GM19452 (cell line): ENCODE data around the gene ELMO1.

Experiments used
- ATAC-seq: cut with Tn5 transposase; IDR thresholded peaks from one replicate; pipeline ENCODE4 v1.9.1; 2021; ENCODE audit not compliant: unreplicated experiment

ELMO1 gene

DNA sequence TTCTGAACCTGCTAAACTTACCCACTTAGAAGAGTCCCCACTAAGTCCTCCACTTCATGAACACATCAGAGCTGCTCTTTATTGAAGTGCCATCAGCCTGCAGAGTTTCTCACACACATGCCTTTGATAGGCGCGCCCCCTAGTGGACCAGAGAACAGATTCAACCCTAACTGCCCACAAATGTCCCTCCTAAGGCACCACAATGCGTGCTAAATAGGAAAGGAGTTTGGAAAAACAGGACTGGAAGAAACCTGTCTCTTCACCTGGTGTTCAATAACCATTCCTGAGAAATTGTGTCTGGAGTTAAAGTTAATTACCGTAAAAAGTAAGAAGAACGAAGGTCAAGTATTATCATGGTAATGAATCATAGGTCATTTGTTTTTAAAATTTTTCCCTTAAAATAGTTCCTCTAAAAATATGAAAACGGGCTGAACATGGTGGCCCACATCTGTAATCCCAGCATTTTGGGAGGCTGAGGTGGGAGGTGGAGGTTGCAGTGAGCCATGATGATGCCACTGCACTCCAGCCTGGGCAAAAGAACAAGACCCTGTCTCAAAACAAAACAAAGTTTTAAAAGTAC lies 249.7 kb downstream of the ELMO1 start:
- no peak for ATAC-seq

DNA sequence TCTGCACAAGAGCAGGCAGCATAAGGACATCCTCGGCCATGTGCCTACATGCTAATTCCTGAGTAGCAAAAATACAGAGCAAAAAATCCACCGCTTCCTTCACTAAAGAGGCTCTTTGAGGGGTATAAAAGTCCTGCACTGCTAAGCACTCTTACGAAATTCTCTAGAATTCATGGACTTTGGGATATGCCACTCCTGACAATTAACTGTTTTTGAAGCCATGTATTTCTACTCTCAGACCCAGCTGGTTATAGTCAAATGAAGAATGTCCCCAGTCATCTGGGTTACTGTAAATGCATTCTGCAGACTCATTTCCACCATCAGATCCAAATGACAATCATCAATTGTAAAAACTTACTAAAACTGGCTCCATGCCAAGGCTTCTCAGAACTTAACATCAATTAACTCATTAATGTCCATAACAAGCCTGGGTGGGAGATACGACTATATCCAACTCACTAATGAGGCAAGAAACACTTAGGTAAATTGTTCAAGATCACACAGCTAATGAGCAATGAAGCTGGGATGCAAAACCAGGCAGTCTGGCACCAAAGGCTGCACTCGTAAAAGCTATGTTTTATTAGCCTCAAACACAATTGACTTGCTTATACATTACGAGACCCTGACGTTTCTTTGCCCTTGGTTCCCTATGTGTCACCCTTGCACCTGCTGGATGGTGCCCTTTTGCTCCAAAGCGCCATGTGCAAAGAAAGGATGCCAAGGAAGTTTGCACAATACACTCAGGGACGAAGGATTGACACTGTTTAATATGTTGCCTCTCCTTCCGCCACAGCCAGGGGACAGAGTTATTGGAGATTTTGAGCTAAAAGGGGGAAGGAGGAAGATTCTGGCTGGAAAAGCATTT lies 250.4 kb downstream of the ELMO1 start:
- no peak for ATAC-seq

DNA sequence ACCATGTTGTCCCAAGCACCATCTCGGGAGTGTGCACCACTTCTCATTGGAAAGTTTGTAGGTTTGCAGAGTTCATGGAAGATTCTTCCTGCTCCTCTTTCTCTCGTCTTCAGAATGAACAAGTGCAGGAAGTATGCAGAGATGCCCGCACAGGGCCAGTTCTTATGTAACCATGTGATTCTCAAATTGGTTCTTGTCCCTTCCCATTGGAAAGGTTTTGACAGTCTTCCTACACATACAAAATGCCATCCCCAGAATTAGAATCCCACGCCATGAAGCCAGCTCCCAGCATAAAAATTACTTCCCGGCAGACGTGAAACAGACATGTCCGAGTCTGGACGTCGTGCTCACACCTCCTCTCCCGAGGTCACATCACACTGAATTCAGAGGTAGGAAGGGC lies 251.6 kb downstream of the ELMO1 start:
- ATAC-seq, result no peak

DNA sequence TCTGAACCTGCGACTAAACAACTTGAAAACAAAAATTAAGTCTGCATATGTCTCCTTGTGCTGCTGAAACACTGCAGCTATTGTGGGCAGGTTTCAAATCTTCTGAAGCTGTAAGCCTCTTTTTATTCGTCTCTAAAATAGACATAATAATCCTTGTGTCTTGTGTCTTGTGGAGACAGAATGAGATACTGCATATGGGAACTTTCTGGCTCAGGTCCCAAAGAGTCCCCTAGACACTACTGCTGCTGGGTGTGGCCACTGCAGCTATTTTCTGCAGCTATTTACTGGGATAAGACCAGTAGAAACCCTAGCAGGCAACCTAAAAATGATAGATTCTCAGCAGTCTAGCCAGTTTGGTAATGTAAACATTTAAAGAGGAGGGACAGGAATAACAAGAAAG lies 252.0 kb downstream of the ELMO1 start:
- no peak for ATAC-seq

DNA sequence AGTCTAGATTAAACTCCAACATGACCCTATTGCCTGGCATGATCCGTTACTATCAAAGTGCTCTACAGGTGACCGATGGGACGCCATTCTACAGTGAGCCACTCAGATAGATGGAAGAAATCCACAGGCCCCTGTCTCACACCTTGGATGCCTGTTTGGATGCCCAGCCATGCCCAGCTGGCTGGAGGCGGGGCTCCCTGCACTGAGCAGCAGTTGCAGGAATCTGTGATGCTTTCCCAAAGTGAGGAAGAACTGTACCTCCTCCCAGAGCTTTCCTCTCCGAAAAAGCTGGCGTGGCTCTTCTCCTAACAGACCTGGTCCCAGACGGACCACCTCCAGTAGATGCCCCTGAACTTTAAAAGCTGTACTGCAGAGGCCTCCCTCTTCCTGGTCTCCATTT lies 253.3 kb downstream of the ELMO1 start:
- no peak for ATAC-seq

DNA sequence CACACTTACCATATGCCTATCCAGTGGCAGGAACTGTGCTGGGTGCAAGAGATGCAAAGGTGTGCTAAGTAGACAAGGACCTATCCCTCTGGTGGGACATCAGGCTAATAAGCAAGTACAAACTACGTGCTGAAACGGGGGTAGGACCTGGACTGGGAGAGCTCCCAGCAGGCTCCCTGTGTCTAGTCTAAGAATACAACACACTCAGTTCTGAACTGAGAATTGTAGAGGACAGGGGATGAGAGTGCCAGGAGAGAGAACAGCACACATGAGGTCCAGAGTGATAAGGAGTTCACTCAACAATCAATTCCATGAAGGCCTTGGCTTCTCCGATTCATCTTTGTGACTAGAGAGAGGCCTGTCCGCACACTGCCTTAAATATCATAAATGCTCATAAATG lies 253.7 kb downstream of the ELMO1 start:
- no peak for ATAC-seq

DNA sequence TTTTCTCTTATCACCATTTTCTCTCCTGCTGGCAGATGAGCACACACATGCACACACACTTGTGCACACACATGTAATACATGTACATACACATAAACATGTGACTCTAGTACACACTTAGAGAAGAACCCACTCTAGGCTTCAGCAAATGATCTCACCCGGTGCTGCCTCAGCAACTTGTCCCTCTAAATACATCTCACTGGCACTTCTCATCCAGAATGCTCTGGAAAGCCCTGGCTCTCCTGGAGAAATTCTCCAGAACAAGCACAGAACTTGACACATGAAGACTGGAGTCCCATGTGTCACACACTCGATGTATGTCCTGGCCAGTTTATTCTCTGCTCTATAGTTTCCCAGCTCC lies 254.9 kb downstream of the ELMO1 start:
- no peak for ATAC-seq

DNA sequence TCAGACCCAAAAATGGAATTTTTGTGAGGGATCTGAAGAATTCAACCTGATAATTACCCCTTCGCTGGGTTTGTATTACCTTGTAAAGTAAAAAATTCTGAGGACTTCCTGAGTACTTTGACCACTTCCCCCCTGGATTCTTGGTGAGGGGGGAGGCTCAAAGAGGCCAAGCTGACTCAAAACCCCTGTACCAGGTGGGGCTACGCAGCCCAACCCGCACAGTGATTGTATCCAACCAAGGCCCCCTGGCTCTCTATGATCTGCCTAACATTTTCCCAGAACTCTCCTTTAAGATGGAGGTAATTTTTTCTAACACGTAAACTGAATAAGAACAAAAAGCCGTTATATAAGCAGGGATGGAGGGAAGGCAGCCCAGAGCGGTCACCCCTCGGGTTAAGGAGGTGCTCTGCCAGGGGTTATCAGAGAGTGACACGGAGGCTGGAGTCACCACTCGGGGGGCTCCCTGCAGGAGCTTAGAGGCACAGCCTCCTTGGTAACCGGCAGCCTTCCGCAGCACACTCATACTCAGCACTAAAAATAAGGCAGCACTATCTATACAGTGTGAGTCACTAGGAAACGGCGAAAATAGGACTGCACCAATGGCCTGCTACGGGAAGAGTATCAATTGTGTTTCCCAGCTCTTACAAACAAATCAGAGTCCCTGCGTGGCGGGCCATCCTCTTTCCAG lies 255.4 kb downstream of the ELMO1 start:
- no peak for ATAC-seq

DNA sequence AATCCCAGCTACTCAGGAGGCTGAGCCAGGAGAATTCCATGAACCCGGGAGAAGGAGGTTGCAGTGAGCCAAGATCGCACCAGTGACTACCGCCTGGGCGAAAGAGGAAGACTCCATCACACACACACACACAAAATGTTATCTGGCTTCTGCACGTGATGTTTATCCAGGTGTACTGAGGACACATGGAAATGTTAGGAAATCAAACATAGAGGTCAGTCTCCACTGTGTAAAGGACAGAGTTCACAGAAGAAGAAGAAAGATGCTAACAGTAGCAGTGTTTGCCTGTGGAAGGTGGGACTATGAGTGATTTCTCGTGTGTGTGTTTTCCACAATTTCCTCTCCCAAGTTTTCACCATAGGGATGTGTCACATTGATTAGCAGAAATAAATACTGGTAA lies 256.9 kb downstream of the ELMO1 start:
- ATAC-seq, result no peak

DNA sequence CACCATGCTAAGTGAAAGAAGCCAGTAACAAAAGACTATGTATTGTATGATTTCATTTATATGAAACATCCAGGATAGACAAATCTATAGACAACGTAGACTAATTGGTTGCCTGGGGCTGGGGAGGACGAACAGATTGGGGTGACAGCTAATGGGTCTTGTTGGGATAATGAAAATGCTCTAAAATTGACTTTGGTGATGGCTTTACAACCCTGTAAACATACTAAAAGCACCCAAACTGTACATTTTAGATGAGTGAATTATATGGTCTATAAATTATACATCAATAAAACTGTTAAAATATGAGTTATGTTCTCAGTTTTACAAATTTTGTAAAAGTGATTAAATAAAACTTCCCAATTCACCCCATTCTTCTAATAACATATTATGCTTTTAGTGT lies 261.5 kb downstream of the ELMO1 start:
- no peak for ATAC-seq

DNA sequence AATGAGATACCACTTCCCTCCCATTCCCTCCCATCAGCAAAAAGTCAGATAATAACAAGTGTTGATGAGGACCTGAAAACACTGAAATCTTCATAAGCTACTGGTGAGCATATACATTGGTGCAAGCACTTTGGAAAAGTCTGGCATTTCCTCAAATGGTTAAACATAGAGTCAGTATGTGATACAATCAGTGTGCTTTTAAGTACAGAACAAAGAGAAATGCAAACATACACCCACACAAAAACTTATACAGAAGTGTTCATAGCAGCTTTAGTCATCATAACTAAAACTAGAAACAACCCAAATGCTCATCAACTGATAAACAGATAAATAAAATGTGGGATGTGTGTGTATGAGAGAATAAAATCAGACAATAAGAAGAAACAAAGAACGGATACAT lies 261.9 kb downstream of the ELMO1 start:
- no peak for ATAC-seq

DNA sequence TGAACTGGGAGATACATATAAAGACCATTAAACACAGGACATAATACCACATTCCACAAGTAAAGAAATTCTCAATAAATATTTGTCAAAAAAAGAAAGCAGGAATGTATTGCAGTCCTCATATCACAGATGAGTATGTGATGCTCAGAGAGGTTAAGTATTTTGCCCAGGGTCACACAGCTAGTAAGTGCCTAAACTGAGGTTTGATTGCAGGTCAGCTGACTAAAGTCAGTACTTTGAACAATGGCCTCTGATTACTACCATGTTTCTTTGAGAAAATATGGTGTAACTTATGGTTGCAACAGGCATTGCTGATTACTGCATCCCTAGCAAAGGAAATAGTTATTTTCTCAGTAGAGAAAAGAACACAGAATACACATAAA lies 267.1 kb downstream of the ELMO1 start:
- no peak for ATAC-seq

DNA sequence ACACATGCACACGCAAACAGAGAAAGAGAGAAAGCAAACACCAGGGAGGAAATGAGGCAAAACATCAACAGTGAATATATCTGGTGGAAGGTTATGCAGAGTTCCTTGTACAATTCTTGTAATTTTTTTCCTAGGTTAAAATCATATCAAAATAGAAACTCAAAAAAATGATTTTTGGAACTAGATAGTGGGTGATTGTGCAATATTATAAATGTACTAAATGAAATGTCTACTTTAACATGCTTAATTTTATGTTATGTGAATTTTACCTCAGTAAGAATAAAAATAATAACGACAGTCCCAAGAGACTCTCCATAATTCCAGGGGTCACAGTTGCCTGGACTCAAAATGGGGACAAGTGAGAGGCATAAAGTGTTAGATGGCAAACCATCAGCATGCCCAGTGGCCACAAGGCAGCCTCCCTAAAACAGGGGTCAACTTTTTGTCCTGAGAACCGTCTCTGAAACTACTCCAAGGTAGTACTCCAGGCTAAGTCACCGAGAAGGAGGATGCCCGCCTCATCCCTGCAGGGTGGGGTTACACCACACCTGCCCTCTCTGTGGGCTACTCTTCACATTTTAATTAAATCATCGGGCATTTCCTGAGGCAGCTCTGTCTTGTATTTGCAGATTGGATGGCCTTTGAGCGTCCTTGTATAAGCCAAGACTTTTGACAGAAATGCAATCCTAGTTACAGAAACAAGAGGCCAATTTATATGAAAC lies 267.7 kb downstream of the ELMO1 start:
- ATAC-seq, result no peak

DNA sequence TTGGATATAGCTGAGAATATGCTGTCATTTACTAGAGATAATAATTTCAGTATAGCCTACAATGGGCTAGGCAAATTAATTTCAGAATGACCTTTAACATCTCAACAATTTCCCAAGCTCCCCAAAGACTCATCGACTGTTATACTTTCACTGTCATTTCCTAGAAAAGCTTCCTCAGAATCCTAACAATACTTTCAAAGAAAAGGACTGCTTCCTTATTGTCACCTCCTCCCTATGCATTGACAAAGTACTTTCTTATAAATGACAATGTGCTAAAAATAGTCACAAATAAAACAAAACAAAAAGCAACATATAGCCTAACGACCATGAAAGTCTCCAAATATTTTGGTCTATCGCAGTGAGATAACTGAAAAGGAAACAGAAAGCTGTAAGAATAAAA lies 272.6 kb downstream of the ELMO1 start:
- ATAC-seq, result no peak

DNA sequence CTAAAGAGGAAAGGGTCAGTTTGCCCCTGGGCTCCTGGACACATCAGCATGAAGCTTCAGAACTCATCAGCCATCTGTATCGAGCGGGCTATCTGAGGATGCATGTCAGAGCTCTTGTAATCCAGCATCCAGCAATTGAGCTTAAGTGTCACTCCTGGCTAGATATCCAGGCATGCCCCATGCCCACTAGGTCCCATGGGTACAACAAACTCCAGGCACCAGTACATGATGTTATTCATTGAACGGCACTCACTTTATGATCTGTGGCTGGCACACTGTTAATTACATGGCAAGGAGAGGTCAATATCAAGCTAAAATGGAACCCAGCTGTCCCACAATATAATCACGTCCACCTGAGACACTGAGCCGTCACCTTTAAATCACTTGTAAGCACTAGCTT lies 274.2 kb downstream of the ELMO1 start:
- no peak for ATAC-seq

DNA sequence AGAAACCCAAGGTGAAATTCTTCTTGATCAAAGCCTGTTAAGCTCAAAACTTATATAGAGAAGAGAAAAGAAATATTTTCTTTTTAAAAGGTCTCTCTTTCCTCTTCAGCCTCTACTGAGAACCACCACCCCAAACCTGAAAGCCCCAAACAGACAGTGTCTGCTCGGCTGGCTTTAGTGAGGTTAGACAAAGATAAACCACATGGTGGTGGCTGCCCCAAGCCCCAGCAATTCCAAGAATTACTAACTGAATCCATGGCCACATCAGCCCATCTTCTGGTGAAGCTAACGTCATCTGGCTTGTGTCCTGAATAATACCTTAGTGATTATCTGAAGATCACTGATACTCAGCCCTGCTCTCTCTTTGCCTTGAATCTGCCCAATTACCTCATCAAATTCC lies 275.0 kb downstream of the ELMO1 start:
- no peak for ATAC-seq

DNA sequence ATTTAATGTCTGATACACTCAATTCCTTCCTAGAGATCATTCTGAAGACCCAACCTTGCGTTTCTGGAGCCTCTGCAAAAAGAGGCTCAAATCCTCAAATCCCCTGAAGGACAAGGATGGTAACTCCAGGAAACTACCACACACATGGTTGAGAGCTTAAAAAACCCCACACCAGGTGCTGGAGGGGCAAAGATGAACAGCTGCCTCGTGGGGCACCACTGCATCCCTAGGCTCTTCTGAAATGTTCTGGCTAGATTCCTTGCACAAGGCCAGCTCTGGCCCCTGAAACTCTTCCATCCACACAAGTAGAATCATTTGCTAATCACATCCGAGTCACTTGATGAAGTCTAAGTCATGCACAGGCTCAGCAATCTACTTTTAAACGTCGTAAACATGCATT lies 286.6 kb downstream of the ELMO1 start:
- ATAC-seq, result no peak

DNA sequence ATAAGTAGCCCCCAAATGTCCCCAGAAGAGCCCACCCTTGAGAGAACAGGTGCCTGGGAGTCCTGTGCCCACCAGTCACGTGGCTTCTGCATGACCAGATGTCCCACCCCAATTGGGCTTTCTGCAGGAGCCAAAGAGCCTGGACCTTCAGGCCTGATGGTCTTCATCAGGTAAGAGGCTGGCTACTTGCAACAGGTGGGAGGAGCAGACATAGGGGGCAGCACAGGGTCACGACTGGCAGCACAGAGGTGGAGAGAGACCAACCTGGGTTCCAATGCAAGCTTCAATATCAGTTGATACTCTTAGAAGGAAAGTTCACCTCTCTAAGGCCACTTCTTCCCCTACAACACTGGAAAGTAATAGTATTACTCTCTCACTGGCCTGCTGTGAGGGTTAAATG lies 288.0 kb downstream of the ELMO1 start:
- ATAC-seq, result no peak

DNA sequence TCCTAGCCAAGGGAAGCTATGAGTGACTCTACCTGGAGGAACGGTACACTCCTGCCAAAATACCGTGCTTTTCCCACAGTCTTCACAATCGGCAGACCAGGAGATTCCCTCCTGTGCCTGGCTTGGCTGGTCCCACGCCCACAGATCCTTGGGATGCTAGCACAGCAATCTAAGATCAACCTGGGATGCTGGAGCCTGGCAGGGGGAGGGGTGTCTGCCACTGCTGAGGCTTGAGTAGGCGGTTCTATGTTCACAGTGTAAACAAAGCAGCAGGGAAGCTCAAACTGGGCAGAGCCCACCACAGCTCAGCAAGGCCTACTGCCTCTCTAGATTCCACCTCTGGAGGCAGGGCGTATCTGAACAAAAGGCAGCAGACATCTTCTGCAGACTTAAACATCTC lies 295.3 kb downstream of the ELMO1 start:
- no peak for ATAC-seq

DNA sequence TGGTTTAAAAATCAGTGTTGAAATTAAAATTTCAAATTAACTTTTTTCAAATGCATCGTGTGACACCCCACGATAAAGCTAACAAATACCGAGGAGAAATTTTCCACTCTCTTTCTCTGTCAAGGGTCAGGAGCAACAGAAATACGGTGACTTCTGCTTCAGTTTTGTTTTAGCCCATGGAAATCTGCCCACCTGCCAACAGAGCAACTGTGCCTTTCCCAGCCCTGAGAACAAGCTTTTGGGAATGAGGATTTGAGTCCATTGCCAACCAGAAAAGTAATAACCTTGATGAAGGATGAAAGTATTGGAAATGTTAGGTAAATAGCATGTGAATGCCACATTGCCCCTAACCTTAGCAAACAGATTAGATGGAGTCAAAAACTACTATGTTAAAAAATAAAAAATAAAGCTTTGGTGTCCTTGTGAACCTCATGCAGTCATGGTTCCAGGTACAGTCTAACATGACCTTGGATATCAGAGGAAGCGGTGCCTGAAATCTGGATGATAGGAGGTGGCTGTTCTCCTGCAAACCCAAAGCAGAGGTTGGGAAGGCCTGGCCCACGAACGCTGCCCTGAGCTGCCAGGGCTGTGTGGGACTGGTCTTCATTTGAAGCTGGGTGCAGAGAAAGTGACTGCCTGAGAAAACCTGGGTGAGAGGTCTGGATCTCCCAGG lies 296.8 kb downstream of the ELMO1 start:
- no peak for ATAC-seq

DNA sequence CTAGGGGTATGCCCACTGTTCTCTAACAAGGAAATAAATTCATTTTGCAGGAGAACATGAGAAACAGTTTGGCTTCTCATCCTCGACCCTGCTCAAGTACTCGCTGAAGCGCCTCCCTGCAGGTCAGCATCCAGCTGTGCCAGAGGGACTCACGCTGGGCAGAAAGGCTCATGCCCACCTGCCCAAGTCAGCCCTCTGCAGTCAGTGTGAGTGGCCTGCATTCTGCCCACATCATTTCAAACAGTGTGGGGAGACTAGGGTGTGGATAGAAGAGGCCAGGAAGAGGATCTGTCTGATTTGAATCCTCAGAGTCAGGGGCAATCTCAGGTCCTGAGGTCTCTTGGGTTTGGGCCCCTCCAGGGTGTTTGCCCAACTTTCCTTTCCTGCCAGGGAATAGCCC lies 297.8 kb downstream of the ELMO1 start:
- no peak for ATAC-seq
